NCI-H460 (cell line): Measurements from ENCODE around the gene FAM9A. TPM values are rescaled to one million over a fixed set of nuclear protein-coding genes. Genes with fewer than 3 reads are reported as not detected.

Experiments
- DNase-seq: peaks from one replicate; pipeline ENCODE4 v3.0.0-alpha.2; 2016; ENCODE audit warnings: low read depth; ENCODE audit errors: extremely low read depth
- polyA plus RNA-seq: library from polyadenylated mRNA; depleted of rRNA; stranded (reverse); fragments of >200 nt; gene quantifications from 2 replicates; pipeline ENCODE4 v1.2.3, GENCODE V29; 2014; cell fraction: nucleus; rRNA removed
- total RNA-seq: library from RNA; depleted of rRNA; stranded (reverse); fragments of >200 nt; shearing (Covaris generic); gene quantifications from 2 replicates; pipeline ENCODE4 v1.2.3, GENCODE V29; 2014; rRNA removed

FAM9A gene
- not detected in 2 replicates for total RNA-seq
- not detected in 2 replicates for polyA plus RNA-seq

GRCh38 chrX:8801041-8801599 is at the start of gene FAM9A:
Gene FAM9A, minus strand, starts transcription at chrX:8801383. Its CDS starts 1,212 bp downstream, at chrX:8800171.
- DNase-seq, result no peak

GRCh38 chrX:8850478-8850877 is 49.3 kb upstream of the FAM9A start:
- DNase-seq, result no peak

- DNase-seq, result no peak
These were observed 48.8 kb upstream of the FAM9A start for GRCh38 chrX:8849945-8850344.

GRCh38 chrX:8849458-8849857 is 48.3 kb upstream of the FAM9A start:
- DNase-seq, result no peak

GRCh38 chrX:8848911-8849310 is 47.7 kb upstream of the FAM9A start:
- no peak for DNase-seq

GRCh38 chrX:8848441-8848840 is 47.3 kb upstream of the FAM9A start:
- DNase-seq, result no peak

- DNase-seq, result no peak
These were observed 46.2 kb upstream of the FAM9A start for GRCh38 chrX:8847360-8847759.

GRCh38 chrX:8846266-8846665 is 45.1 kb upstream of the FAM9A start:
- DNase-seq, result no peak

- no peak for DNase-seq
These were observed 44.3 kb upstream of the FAM9A start for GRCh38 chrX:8845469-8845868.

- DNase-seq, result no peak
These were observed 43.9 kb upstream of the FAM9A start for GRCh38 chrX:8845060-8845459.

GRCh38 chrX:8844157-8844556 is 43.0 kb upstream of the FAM9A start:
- DNase-seq, result no peak

- no peak for DNase-seq
These were observed 40.7 kb upstream of the FAM9A start for GRCh38 chrX:8841911-8842310.

- no peak for DNase-seq
These were observed 33.2 kb upstream of the FAM9A start for GRCh38 chrX:8834392-8834791.

- no peak for DNase-seq
These were observed 31.6 kb upstream of the FAM9A start for GRCh38 chrX:8832582-8833378.

GRCh38 chrX:8823698-8824097 is 22.5 kb upstream of the FAM9A start:
- no peak for DNase-seq

GRCh38 chrX:8822002-8822401 is 20.8 kb upstream of the FAM9A start:
- no peak for DNase-seq

GRCh38 chrX:8820910-8821527 is 19.8 kb upstream of the FAM9A start:
- DNase-seq, result no peak

GRCh38 chrX:8815460-8816065 is 14.4 kb upstream of the FAM9A start:
- DNase-seq, result peak; percentile 51

GRCh38 chrX:8813036-8813435 is 11.9 kb upstream of the FAM9A start:
- DNase-seq, result no peak

GRCh38 chrX:8811611-8812010 is 10.4 kb upstream of the FAM9A start:
- no peak for DNase-seq

GRCh38 chrX:8808661-8809060 is 7.5 kb upstream of the FAM9A start:
- DNase-seq, result no peak
